WTC11 (cell line): ENCODE results near the gene DSC3. TPM values are rescaled to one million over a fixed set of nuclear protein-coding genes. Genes with fewer than 3 reads are reported as not detected.

Experiments used
- ATAC-seq: fragments of 200-7000 bp; cut with Tn5 transposase; 2 replicates; pipeline ENCODE4 v1.10.0; 2021; ENCODE audit warnings: mild to moderate bottlenecking, moderate library complexity
- CTCF ChIA-PET: fragments of 300-600 bp; sonication (Branson Sonifier 250); formaldehyde crosslinking; loops from one replicate; lab custom pipeline; 2021; ENCODE audit warnings: antibody characterized with exemption; lab: Charles Lee
- POLR2A ChIA-PET: fragments of 350-600 bp; sonication (Branson Sonifier 250); formaldehyde crosslinking; loops from one replicate; lab custom pipeline; 2021; ENCODE audit warnings: antibody characterized with exemption; lab: Charles Lee
- DNase-seq: peaks from one replicate; pipeline ENCODE4 v3.0.0; 2021; ENCODE audit warnings: low spot score
- H3K27ac Mint-ChIP-seq: 2 replicates; pipeline ENCODE4 v1.8.0; 2021; ENCODE audit warnings: mixed read lengths
- H3K27me3 Mint-ChIP-seq: 2 replicates; pipeline ENCODE4 v1.8.0; 2021; ENCODE audit warnings: low read depth, mild to moderate bottlenecking, moderate library complexity, mixed read lengths
- H3K36me3 Mint-ChIP-seq: 2 replicates; pipeline ENCODE4 v1.8.0; 2021; ENCODE audit warnings: mixed read lengths
- H3K4me1 Mint-ChIP-seq: 2 replicates; pipeline ENCODE4 v1.8.0; 2022; ENCODE audit warnings: mixed read lengths
- H3K4me3 Mint-ChIP-seq: 2 replicates; pipeline ENCODE4 v1.8.0; 2021; ENCODE audit warnings: mild to moderate bottlenecking, moderate library complexity, mixed read lengths
- H3K9me3 Mint-ChIP-seq: 2 replicates; pipeline ENCODE4 v1.8.0; 2021; ENCODE audit warnings: mixed read lengths
- ERG ChIP-seq: fragments of 250-450 bp; sonication (Bioruptor Pico); IDR thresholded peaks from 2 replicates; pipeline ENCODE4 v1.8.0; 2021; ENCODE audit warnings: mild to moderate bottlenecking
- ETV6 ChIP-seq: sonication (generic); formaldehyde crosslinking; IDR thresholded peaks from 2 replicates; pipeline ENCODE4 v1.8.1; 2022; ENCODE audit warnings: mild to moderate bottlenecking, missing genetic modification reagents
- FOXK1 ChIP-seq: sonication (generic); formaldehyde crosslinking; IDR thresholded peaks from 2 replicates; pipeline ENCODE4 v1.8.0; 2022; ENCODE audit warnings: mild to moderate bottlenecking, moderate library complexity, missing genetic modification reagents
- JAZF1 ChIP-seq: fragments of 250-450 bp; sonication (Bioruptor Pico); IDR thresholded peaks from 2 replicates; pipeline ENCODE4 v1.9.0; 2021; ENCODE audit warnings: moderate library complexity, mild to moderate bottlenecking, inconsistent platforms
- MXD4 ChIP-seq: fragments of 250-450 bp; sonication (Bioruptor Pico); IDR thresholded peaks from 2 replicates; pipeline ENCODE4 v1.8.0; 2021; ENCODE audit warnings: mild to moderate bottlenecking, moderate library complexity, borderline replicate concordance
- MYBL2 ChIP-seq: sonication (generic); formaldehyde crosslinking; IDR thresholded peaks from 2 replicates; pipeline ENCODE4 v1.8.1; 2023; ENCODE audit warnings: mild to moderate bottlenecking, moderate library complexity, missing genetic modification reagents
- NFE2L1 ChIP-seq: sonication (generic); formaldehyde crosslinking; IDR thresholded peaks from 2 replicates; pipeline ENCODE4 v1.8.1; 2023; ENCODE audit warnings: missing genetic modification reagents
- NFYB ChIP-seq: sonication (generic); formaldehyde crosslinking; conservative IDR thresholded peaks from 2 replicates; pipeline ENCODE4 v1.8.0; 2022; ENCODE audit warnings: low read depth, missing genetic modification reagents
- NR1H2 ChIP-seq: sonication (generic); formaldehyde crosslinking; IDR thresholded peaks from 2 replicates; pipeline ENCODE4 v1.9.0; 2021; ENCODE audit warnings: mild to moderate bottlenecking, moderate library complexity, missing genetic modification reagents
- NR3C1 ChIP-seq: sonication (generic); formaldehyde crosslinking; conservative IDR thresholded peaks from 2 replicates; pipeline ENCODE4 v1.8.1; 2023; ENCODE audit warnings: low read depth, mild to moderate bottlenecking, missing genetic modification reagents
- PRDM15 ChIP-seq: sonication (generic); formaldehyde crosslinking; IDR thresholded peaks from 2 replicates; pipeline ENCODE4 v1.8.0; 2022; ENCODE audit warnings: missing genetic modification reagents
- SOX15 ChIP-seq: fragments of 250-450 bp; sonication (Bioruptor Pico); IDR thresholded peaks from 2 replicates; pipeline ENCODE4 v1.9.0; 2021; ENCODE audit warnings: mild to moderate bottlenecking
- TEAD1 ChIP-seq: sonication (generic); formaldehyde crosslinking; IDR thresholded peaks from 2 replicates; pipeline ENCODE4 v1.8.0; 2022; ENCODE audit warnings: mild to moderate bottlenecking, missing genetic modification reagents
- TEAD4 ChIP-seq: sonication (generic); formaldehyde crosslinking; IDR thresholded peaks from 2 replicates; pipeline ENCODE4 v1.8.0; 2022; ENCODE audit warnings: mild to moderate bottlenecking, missing genetic modification reagents
- ZNF138 ChIP-seq: sonication (generic); formaldehyde crosslinking; conservative IDR thresholded peaks from 2 replicates; pipeline ENCODE4 v1.8.1; 2022; ENCODE audit warnings: mild to moderate bottlenecking, moderate library complexity, missing genetic modification reagents
- ZNF671 ChIP-seq: fragments of 250-450 bp; sonication (Bioruptor Pico); IDR thresholded peaks from 2 replicates; pipeline ENCODE4 v1.8.0; 2021; ENCODE audit warnings: mild to moderate bottlenecking
- total RNA-seq: library from RNA; stranded (reverse); gene quantifications from 3 replicates; pipeline ENCODE4 v1.2.3, GENCODE V29; 2021
- TF ChIP-seq, protein P1 (sequence below): sonication (generic); formaldehyde crosslinking; IDR thresholded peaks from 2 replicates; pipeline ENCODE4 v1.8.0; 2022; ENCODE audit warnings: mild to moderate bottlenecking, missing genetic modification reagents
- TF ChIP-seq, protein P2 (sequence below): sonication (generic); formaldehyde crosslinking; IDR thresholded peaks from 2 replicates; pipeline ENCODE4 v1.8.0; 2022; ENCODE audit warnings: mild to moderate bottlenecking, missing genetic modification reagents
- TF ChIP-seq, protein P3 (sequence below): sonication (generic); formaldehyde crosslinking; IDR thresholded peaks from 2 replicates; pipeline ENCODE4 v1.8.0; 2023; ENCODE audit warnings: missing genetic modification reagents, mild to moderate bottlenecking, borderline replicate concordance

DSC3 gene
- total RNA-seq, 1 experiment from 2014 or later = 2.6 TPM

DNA sequence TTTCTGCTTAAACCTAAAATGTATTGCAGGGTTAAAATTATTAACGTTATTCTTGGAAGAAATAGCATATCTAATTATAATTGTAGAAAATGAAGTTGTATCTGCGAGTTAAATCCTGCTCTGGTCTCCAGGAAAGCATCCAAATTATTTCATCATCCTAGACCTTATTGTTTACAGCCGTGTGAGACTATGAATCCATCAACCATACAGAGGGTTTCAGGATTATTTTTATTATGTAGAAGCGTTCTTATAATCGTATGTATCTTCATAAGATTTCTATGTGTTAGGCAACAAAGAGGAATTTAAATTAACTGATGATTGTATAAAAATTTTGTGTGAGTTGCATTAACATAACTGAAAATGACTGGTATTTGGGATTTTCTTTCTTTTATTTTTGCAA lies 14.5 kb upstream of the DSC3 start (continued):
- no peak for TF ChIP-seq MYBL2 (CRISPR knock-in tag)
- no peak for TF ChIP-seq NR1H2 (CRISPR knock-in tag)
- TF ChIP-seq ZNF138 (CRISPR knock-in tag) = no peak
- no peak for TF ChIP-seq NR3C1
- TF ChIP-seq TEAD1 = no peak
- no peak for TF ChIP-seq SOX15 (CRISPR knock-in tag)
- no peak for TF ChIP-seq MXD4 (CRISPR knock-in tag)
- TF ChIP-seq JAZF1 (CRISPR knock-in tag) = no peak
- TF ChIP-seq NFE2L1 (CRISPR knock-in tag) = no peak
- no peak for TF ChIP-seq NFYB

GRCh38 chr18:31056296-31056695 lies 13.8 kb upstream of the DSC3 start:
- no peak overlapping the region for H3K4me3 Mint-ChIP-seq
- peaks cover 13% of the 10 kb centered on the region for H3K36me3 Mint-ChIP-seq
- CTCF ChIA-PET = no interaction called here
- H3K27me3 Mint-ChIP-seq = peaks cover 4% of the 10 kb centered on the region; the same call in 1 of the 2 replicates
- DNase-seq (no peak), ATAC-seq (peak; percentile 80)
- H3K4me1 Mint-ChIP-seq = peaks cover 39% of the 10 kb centered on the region
- no peak overlapping the region for H3K27ac Mint-ChIP-seq
- TF ChIP-seq ERG (CRISPR knock-in tag) = no peak
- TF ChIP-seq, protein P1, sequence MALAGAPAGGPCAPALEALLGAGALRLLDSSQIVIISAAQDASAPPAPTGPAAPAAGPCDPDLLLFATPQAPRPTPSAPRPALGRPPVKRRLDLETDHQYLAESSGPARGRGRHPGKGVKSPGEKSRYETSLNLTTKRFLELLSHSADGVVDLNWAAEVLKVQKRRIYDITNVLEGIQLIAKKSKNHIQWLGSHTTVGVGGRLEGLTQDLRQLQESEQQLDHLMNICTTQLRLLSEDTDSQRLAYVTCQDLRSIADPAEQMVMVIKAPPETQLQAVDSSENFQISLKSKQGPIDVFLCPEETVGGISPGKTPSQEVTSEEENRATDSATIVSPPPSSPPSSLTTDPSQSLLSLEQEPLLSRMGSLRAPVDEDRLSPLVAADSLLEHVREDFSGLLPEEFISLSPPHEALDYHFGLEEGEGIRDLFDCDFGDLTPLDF = no peak
- TF ChIP-seq, protein P2, sequence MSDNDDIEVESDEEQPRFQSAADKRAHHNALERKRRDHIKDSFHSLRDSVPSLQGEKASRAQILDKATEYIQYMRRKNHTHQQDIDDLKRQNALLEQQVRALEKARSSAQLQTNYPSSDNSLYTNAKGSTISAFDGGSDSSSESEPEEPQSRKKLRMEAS (CRISPR knock-in tag) = no peak
- TF ChIP-seq, protein P3, sequence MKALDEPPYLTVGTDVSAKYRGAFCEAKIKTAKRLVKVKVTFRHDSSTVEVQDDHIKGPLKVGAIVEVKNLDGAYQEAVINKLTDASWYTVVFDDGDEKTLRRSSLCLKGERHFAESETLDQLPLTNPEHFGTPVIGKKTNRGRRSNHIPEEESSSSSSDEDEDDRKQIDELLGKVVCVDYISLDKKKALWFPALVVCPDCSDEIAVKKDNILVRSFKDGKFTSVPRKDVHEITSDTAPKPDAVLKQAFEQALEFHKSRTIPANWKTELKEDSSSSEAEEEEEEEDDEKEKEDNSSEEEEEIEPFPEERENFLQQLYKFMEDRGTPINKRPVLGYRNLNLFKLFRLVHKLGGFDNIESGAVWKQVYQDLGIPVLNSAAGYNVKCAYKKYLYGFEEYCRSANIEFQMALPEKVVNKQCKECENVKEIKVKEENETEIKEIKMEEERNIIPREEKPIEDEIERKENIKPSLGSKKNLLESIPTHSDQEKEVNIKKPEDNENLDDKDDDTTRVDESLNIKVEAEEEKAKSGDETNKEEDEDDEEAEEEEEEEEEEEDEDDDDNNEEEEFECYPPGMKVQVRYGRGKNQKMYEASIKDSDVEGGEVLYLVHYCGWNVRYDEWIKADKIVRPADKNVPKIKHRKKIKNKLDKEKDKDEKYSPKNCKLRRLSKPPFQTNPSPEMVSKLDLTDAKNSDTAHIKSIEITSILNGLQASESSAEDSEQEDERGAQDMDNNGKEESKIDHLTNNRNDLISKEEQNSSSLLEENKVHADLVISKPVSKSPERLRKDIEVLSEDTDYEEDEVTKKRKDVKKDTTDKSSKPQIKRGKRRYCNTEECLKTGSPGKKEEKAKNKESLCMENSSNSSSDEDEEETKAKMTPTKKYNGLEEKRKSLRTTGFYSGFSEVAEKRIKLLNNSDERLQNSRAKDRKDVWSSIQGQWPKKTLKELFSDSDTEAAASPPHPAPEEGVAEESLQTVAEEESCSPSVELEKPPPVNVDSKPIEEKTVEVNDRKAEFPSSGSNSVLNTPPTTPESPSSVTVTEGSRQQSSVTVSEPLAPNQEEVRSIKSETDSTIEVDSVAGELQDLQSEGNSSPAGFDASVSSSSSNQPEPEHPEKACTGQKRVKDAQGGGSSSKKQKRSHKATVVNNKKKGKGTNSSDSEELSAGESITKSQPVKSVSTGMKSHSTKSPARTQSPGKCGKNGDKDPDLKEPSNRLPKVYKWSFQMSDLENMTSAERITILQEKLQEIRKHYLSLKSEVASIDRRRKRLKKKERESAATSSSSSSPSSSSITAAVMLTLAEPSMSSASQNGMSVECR = no peak
- POLR2A ChIA-PET = no interaction called here
- H3K9me3 Mint-ChIP-seq = peaks cover 16% of the 10 kb centered on the region

DNA sequence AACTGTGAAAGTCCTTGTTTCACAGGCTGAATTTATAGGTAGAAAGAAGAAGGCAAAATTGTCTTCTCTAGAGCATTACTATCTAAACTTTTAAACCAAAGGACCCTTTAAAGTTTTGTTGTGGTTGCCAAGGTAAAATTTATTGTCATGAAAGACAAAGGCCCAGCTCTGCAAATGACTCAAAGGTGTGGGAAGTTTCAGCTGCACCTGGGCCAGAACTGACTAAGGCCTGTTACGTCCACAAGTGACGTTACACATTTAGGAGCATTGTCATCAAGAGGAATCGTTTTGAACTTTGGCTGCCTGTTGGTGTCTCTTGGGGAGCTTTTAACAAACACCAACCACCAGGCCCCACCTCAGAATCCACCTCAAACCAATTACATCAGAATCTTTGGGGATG lies 8.1 kb upstream of the DSC3 start:
- CTCF ChIA-PET = no interaction called here
- ATAC-seq = no peak
- Mint-ChIP-seq H3K4me1 (peaks cover 6% of the 10 kb centered on the region), H3K27me3 (peaks cover 9% of the 10 kb centered on the region), H3K9me3 (peaks cover 16% of the 10 kb centered on the region), H3K36me3 (peaks cover 13% of the 10 kb centered on the region), H3K4me3 (no peak overlapping the region), H3K27ac (no peak overlapping the region)
- POLR2A ChIA-PET = no interaction called here
- no peak for DNase-seq
- TF ChIP-seq ZNF671 (CRISPR knock-in tag) (no peak), FOXK1 (CRISPR knock-in tag) (no peak), TEAD4 (CRISPR knock-in tag) (no peak), PRDM15 (no peak), ETV6 (no peak)
- TF ChIP-seq, protein P1 = no peak
- TF ChIP-seq, protein P3 = no peak
